Endothelial cell of umbilical vein (primary cell): ENCODE results near the gene NME7. TPM values are rescaled to one million over a fixed set of nuclear protein-coding genes. Genes with fewer than 3 reads are reported as not detected.

Experiments used
- BruUV-seq: library from RNA; stranded (reverse); fragments of 400-500 nt; replicated peaks from 2 replicates; lab custom pipeline; 2021; lab: Mats Ljungman, UMichigan
- CTCF ChIA-PET: fragments of 300-600, 350-600 bp; sonication (Branson Sonifier 250); formaldehyde crosslinking; loops from one replicate; lab custom pipeline; 2021; ENCODE audit warnings: antibody characterized with exemption, inconsistent platforms; lab: Charles Lee
- POLR2A ChIA-PET: fragments of 300-600, 350-600 bp; sonication (Branson Sonifier 250); formaldehyde crosslinking; loops from one replicate; lab custom pipeline; 2021; ENCODE audit warnings: antibody characterized with exemption, inconsistent platforms; lab: Charles Lee
- DNase-seq: peaks from one replicate; pipeline ENCODE4 v3.0.0-alpha.2; 2011; ENCODE audit warnings: low read depth, low spot score
- FAIRE-seq: peaks from 2 replicates; lab custom pipeline; 2011; peaks lifted over from hg19 to GRCh38; lab: Jason Lieb, UNC
- H2AFZ ChIP-seq: 2 replicates; pipeline ENCODE4 v1.6.0; 2012; ENCODE audit warnings: low read depth, low read length, control low read depth, inconsistent platforms
- H3K27ac ChIP-seq: 2 replicates; pipeline ENCODE4 v1.5.1; 2011; ENCODE audit warnings: low read depth, mild to moderate bottlenecking, control low read depth, low read length, moderate library complexity; ENCODE audit not compliant: insufficient read depth
- H3K27me3 ChIP-seq, 2 experiments: 2 replicates each; pipeline versions ENCODE4 v1.6.0 to v1.6.1; 2011; ENCODE audit warnings: low read length in 2 of 2, mixed read lengths in 1 of 2; ENCODE audit not compliant: control insufficient read depth in 2 of 2, insufficient read depth in 2 of 2
- H3K36me3 ChIP-seq, 2 experiments: 2 replicates in 1 of 2; 3 replicates in 1 of 2; pipeline ENCODE4 v1.5.1; 2011; ENCODE audit warnings: low read length in 2 of 2, mild to moderate bottlenecking in 1 of 2, moderate library complexity in 1 of 2; ENCODE audit not compliant: control insufficient read depth in 2 of 2, insufficient read depth in 2 of 2; ENCODE audit errors: extremely low read depth in 1 of 2
- H3K4me1 ChIP-seq: 3 replicates; pipeline ENCODE4 v1.5.1; 2011; ENCODE audit warnings: mild to moderate bottlenecking, low read length; ENCODE audit not compliant: control insufficient read depth, insufficient read depth; ENCODE audit errors: extremely low read depth
- H3K4me2 ChIP-seq: 2 replicates; pipeline ENCODE4 v1.6.1; 2011; ENCODE audit warnings: low read length, control low read depth, mixed read lengths; ENCODE audit not compliant: insufficient read depth
- H3K4me3 ChIP-seq, 3 experiments: fragments of 200-600 bp in 1 of 3; sonication (generic), shearing (Covaris generic) in 1 of 3; replicated peaks in 1 of 3; 2 replicates each; pipeline ENCODE4 v1.5.1; 2011 to 2016; ENCODE audit warnings: control low read depth in 3 of 3, low read length in 3 of 3, mild to moderate bottlenecking in 2 of 3, inconsistent platforms in 1 of 3, low read depth in 1 of 3, moderate library complexity in 1 of 3; ENCODE audit not compliant: insufficient read depth in 1 of 3
- H3K79me2 ChIP-seq: 2 replicates; pipeline ENCODE4 v1.6.0; 2012; ENCODE audit warnings: low read length, inconsistent platforms; ENCODE audit not compliant: control insufficient read depth, insufficient read depth
- H3K9ac ChIP-seq: replicated peaks from 2 replicates; pipeline ENCODE3; 2011; ENCODE audit warnings: low read length, control low read depth; ENCODE audit not compliant: insufficient read depth; ENCODE audit errors: extremely low read depth
- H3K9me1 ChIP-seq: replicated peaks from 3 replicates; pipeline ENCODE4 v1.6.0; 2011; ENCODE audit warnings: mild to moderate bottlenecking, low read length; ENCODE audit not compliant: control insufficient read depth, insufficient read depth; ENCODE audit errors: extremely low read depth
- H3K9me3 ChIP-seq: replicated peaks from 2 replicates; pipeline ENCODE4 v1.5.1; 2012; ENCODE audit warnings: low read length, inconsistent platforms; ENCODE audit not compliant: control insufficient read depth, insufficient read depth
- H4K20me1 ChIP-seq: replicated peaks from 2 replicates; pipeline ENCODE3; 2011; ENCODE audit warnings: mild to moderate bottlenecking, low read length; ENCODE audit not compliant: control insufficient read depth, insufficient read depth; ENCODE audit errors: extremely low read depth
- EZH2 ChIP-seq: IDR thresholded peaks from 2 replicates; pipeline ENCODE4 v1.6.1; 2012; ENCODE audit warnings: borderline replicate concordance, low read depth, mild to moderate bottlenecking, moderate library complexity, low read length, inconsistent platforms; ENCODE audit not compliant: severe bottlenecking
- FOS ChIP-seq: IDR thresholded peaks from 2 replicates; pipeline ENCODE4 v1.6.1; 2011; ENCODE audit warnings: mild to moderate bottlenecking, low read length, moderate library complexity, borderline replicate concordance; ENCODE audit not compliant: insufficient read depth
- GATA2 ChIP-seq: IDR thresholded peaks from 2 replicates; pipeline ENCODE4 v1.7.0; 2011; ENCODE audit warnings: low read depth, mild to moderate bottlenecking, moderate library complexity, mixed read lengths, low read length; ENCODE audit not compliant: insufficient read length, insufficient read depth
- JUN ChIP-seq: IDR thresholded peaks from 2 replicates; pipeline ENCODE4 v1.6.1; 2011; ENCODE audit warnings: borderline replicate concordance, low read depth; ENCODE audit not compliant: insufficient read length, insufficient read depth
- MYC ChIP-seq: IDR thresholded peaks from one replicate; pipeline ENCODE4 v1.6.1; 2011; ENCODE audit warnings: mild to moderate bottlenecking, low read depth, low read length
- POLR2A ChIP-seq: IDR thresholded peaks from 2 replicates; pipeline ENCODE4 v1.6.1; 2012; ENCODE audit warnings: low read depth, mild to moderate bottlenecking, control low read depth, low read length
- POLR2AphosphoS5 ChIP-seq: IDR thresholded peaks from 2 replicates; pipeline ENCODE4 v1.6.1; 2012; ENCODE audit warnings: low read depth, mild to moderate bottlenecking, control low read depth, low read length, moderate library complexity; ENCODE audit not compliant: insufficient read depth
- dilution Hi-C: fragments of 300-500 bp; cut with MboI; formaldehyde crosslinking; loops from one replicate; pipeline ENCODE4 v1.15.0; 2019; ENCODE audit warnings: low sequenced_read_pairs; ENCODE audit not compliant: extremely low pct_ligation_motif_present
- intact Hi-C: fragments of 100-400 bp; cut with micrococcal nuclease; formaldehyde crosslinking; loops from one replicate; pipeline ENCODE4 v1.10.0; 2022
- polyA plus RNA-seq, 4 experiments: library from polyadenylated mRNA; depleted of rRNA in 3 of 4; stranded (reverse) in 3 of 4; unstranded in 1 of 4; fragments of >200 nt; gene quantifications; 2 replicates each; pipeline versions ENCODE4 v1.2.1 to v1.2.3, GENCODE V29; 2011 to 2012; ENCODE audit warnings: missing spikeins in 1 of 4
- total RNA-seq: library from RNA; stranded (reverse); gene quantifications from 2 replicates; pipeline ENCODE4 v1.2.3, GENCODE V29; 2021
- TF ChIP-seq, protein P1 (sequence below), 2 donors: IDR thresholded peaks; 1 replicate in 1 of 2; 2 replicates in 1 of 2; pipeline ENCODE4 v1.5.1; 2011; ENCODE audit warnings: low read length in 2 of 2, mild to moderate bottlenecking in 2 of 2, moderate library complexity in 2 of 2, control low read depth in 1 of 2, inconsistent platforms in 1 of 2, low read depth in 1 of 2; ENCODE audit not compliant: insufficient read depth in 1 of 2; ENCODE audit errors: extremely low read depth in 1 of 2
- TF ChIP-seq, protein P2 (sequence below): IDR thresholded peaks from 2 replicates; pipeline ENCODE4 v1.6.1; 2011; ENCODE audit not compliant: insufficient read depth, insufficient read length

Gene NME7
- total and polyA plus RNA-seq, 2 donors (not counting 3 experiments of a cell fraction or from before 2014, with no cell fraction given), result 16.5 to 25.3 TPM

DNA sequence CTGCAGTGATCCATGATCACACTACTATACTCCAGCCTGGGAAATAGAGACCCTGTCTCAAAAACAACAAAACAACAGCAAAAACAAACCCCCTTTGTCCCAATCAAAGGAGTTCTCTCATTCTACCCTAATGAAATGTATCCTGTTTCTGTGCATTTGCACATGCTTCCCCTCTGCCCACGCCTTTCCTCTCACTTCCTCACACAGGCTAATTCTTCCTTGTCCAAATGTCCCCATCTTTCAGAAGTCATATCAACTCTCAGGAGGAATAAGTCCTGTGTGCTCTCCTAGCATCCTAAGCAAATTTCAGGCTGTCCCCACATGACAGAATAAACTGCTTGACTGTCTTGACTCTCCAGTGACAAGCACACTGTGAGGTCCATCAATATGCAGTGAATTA is 269.2 kb downstream of the NME7 start:
- Histone ChIP-seq H2AFZ (no peak overlapping the region), H3K9me3 (no peaks in the 10 kb centered on the region), H3K9ac (no peak overlapping the region), H3K36me3 (no peaks in the 10 kb centered on the region), H4K20me1 (no peaks in the 10 kb centered on the region), H3K4me1 (no peaks in the 10 kb centered on the region), H3K27ac (no peak overlapping the region), H3K4me3 (no peak overlapping the region), H3K27me3 (peaks cover 0 to 3% of the 10 kb centered on the region in 2 experiments), H3K4me2 (no peak overlapping the region), H3K79me2 (no peaks in the 10 kb centered on the region), H3K9me1 (no peaks in the 10 kb centered on the region)
- dilution Hi-C loops (no loop called here), intact Hi-C loops (no loop called here)
- ChIA-PET POLR2A (no interaction called here), CTCF (no interaction called here)
- DNase-seq, result no peak
- BruUV-seq, result no TSS peak
- no peak for FAIRE-seq
- no peak for TF ChIP-seq EZH2
- TF ChIP-seq POLR2AphosphoS5, result no peak
- TF ChIP-seq, protein P1, sequence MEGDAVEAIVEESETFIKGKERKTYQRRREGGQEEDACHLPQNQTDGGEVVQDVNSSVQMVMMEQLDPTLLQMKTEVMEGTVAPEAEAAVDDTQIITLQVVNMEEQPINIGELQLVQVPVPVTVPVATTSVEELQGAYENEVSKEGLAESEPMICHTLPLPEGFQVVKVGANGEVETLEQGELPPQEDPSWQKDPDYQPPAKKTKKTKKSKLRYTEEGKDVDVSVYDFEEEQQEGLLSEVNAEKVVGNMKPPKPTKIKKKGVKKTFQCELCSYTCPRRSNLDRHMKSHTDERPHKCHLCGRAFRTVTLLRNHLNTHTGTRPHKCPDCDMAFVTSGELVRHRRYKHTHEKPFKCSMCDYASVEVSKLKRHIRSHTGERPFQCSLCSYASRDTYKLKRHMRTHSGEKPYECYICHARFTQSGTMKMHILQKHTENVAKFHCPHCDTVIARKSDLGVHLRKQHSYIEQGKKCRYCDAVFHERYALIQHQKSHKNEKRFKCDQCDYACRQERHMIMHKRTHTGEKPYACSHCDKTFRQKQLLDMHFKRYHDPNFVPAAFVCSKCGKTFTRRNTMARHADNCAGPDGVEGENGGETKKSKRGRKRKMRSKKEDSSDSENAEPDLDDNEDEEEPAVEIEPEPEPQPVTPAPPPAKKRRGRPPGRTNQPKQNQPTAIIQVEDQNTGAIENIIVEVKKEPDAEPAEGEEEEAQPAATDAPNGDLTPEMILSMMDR (IDR thresholded peaks at IDR 0.05; ENCODE audit: extremely low read depth in 1 of 2, insufficient read depth in 1 of 2, low read depth in 1 of 2, low read length in 2 of 2), result no peak
- TF ChIP-seq GATA2, result no peak
- TF ChIP-seq MYC, result no peak
- TF ChIP-seq, protein P2, sequence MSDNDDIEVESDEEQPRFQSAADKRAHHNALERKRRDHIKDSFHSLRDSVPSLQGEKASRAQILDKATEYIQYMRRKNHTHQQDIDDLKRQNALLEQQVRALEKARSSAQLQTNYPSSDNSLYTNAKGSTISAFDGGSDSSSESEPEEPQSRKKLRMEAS, result no peak
- no peak for TF ChIP-seq JUN
- no peak for TF ChIP-seq FOS
- TF ChIP-seq POLR2A, result no peak
